SU-DHL-6 (cell line): ENCODE measurements around the gene SNRNP48.
A peak's percentile ranks its signal among the peaks of the same experiment; 100 is the strongest.

Source experiments
- H2AFZ ChIP-seq: fragments of 200-600 bp; sonication (generic); 2 replicates; pipeline ENCODE4 v1.6.1; 2014; ENCODE audit warnings: low read depth, mild to moderate bottlenecking, moderate library complexity, mixed read lengths, antibody characterized with exemption, low read length; ENCODE audit not compliant: severe bottlenecking
- H3F3A ChIP-seq: fragments of 200-600 bp; shearing (Covaris generic); 2 replicates; pipeline ENCODE4 v1.6.0; 2016; ENCODE audit warnings: antibody characterized with exemption, mild to moderate bottlenecking; ENCODE audit not compliant: insufficient read depth
- H3K27ac ChIP-seq: fragments of 200-600 bp; sonication (generic); 2 replicates; pipeline ENCODE4 v1.5.1; 2016; ENCODE audit warnings: low read depth, mild to moderate bottlenecking, low read length, moderate library complexity, mixed read lengths
- H3K27me3 ChIP-seq: fragments of 200-600 bp; sonication (generic), shearing (Covaris generic); 2 replicates; pipeline ENCODE4 v1.6.0; 2014; ENCODE audit warnings: mild to moderate bottlenecking, low read length
- H3K36me3 ChIP-seq: fragments of 200-600 bp; sonication (generic); 2 replicates; pipeline ENCODE4 v1.6.1; 2014; ENCODE audit warnings: mild to moderate bottlenecking, low read length, mixed read lengths
- H3K4me2 ChIP-seq: fragments of 300-600, 200-600 bp; shearing (Covaris generic), sonication (generic); 2 replicates; pipeline ENCODE4 v1.6.0; 2014; ENCODE audit warnings: low read length, low read depth, mild to moderate bottlenecking; ENCODE audit not compliant: poor library complexity, severe bottlenecking
- H3K4me3 ChIP-seq: fragments of 200-600 bp; sonication (generic); 2 replicates; pipeline ENCODE4 v1.5.1; 2014; ENCODE audit warnings: antibody characterized with exemption, low read length, mild to moderate bottlenecking, mixed read lengths; ENCODE audit not compliant: insufficient read depth, poor library complexity, severe bottlenecking
- H3K79me2 ChIP-seq: fragments of 200-600 bp; sonication (generic); 2 replicates; pipeline ENCODE4 v1.6.1; 2014; ENCODE audit warnings: mild to moderate bottlenecking, low read length, moderate library complexity; ENCODE audit not compliant: insufficient read depth
- H3K9ac ChIP-seq: fragments of 200-600 bp; sonication (generic); 2 replicates; pipeline ENCODE4 v1.7.0; 2014; ENCODE audit warnings: mild to moderate bottlenecking, low read length
- H3K9me2 ChIP-seq: fragments of 200-600 bp; sonication (generic); replicated peaks from 2 replicates; pipeline ENCODE4 v1.6.1; 2014; ENCODE audit warnings: low read length; ENCODE audit not compliant: insufficient read depth
- H3K9me3 ChIP-seq: fragments of 200-600 bp; sonication (generic); 2 replicates; pipeline ENCODE4 v1.6.1; 2014; ENCODE audit warnings: low read length, mixed read lengths; ENCODE audit not compliant: insufficient read depth
- H4K20me1 ChIP-seq: fragments of 200-600 bp; sonication (generic); 2 replicates; pipeline ENCODE4 v1.6.1; 2014; ENCODE audit warnings: low read depth, mild to moderate bottlenecking, antibody characterized with exemption, low read length, moderate library complexity, mixed read lengths
- CTCF ChIP-seq: fragments of 200-600 bp; sonication (generic); IDR thresholded peaks from one replicate; pipeline ENCODE4 v1.5.1; 2017; ENCODE audit warnings: antibody characterized with exemption, mild to moderate bottlenecking, low read length, moderate library complexity; ENCODE audit not compliant: insufficient read depth, poor library complexity, severe bottlenecking
- EZH2phosphoT487 ChIP-seq: fragments of 200-600 bp; sonication (generic), shearing (Covaris generic); conservative IDR thresholded peaks from 2 replicates; pipeline ENCODE4 v1.6.1; 2018; ENCODE audit warnings: mild to moderate bottlenecking, antibody characterized with exemption, low read length, moderate library complexity, mixed read lengths

SNRNP48 gene

GRCh38 chr6:7588506-7588905 lies 1.5 kb upstream of the SNRNP48 start:
- Histone ChIP-seq H3K4me3 (no peak overlapping the region), H3K9me3 (no peaks in the 10 kb centered on the region), H3K9me2 (no peaks in the 10 kb centered on the region), H2AFZ (peak overlapping the region; percentile 93), H3K27ac (no peak overlapping the region), H3F3A (no peaks in the 10 kb centered on the region), H3K4me2 (no peak overlapping the region), H4K20me1 (peaks cover 26% of the 10 kb centered on the region), H3K36me3 (peaks cover 5% of the 10 kb centered on the region; the same call in 1 of the 2 replicates), H3K79me2 (peaks cover 33% of the 10 kb centered on the region), H3K27me3 (no peaks in the 10 kb centered on the region), H3K9ac (no peak overlapping the region)
- no peak for TF ChIP-seq EZH2phosphoT487
- TF ChIP-seq CTCF, result no peak

- peaks cover 34% of the 10 kb centered on the region for H3K79me2 ChIP-seq
- no peaks in the 10 kb centered on the region for H3K9me3 ChIP-seq
- H3F3A ChIP-seq, result no peaks in the 10 kb centered on the region
- TF ChIP-seq EZH2phosphoT487 (no peak), CTCF (no peak)
- peak overlapping the region; percentile 94 for H3K4me3 ChIP-seq
- peak overlapping the region; percentile 91 for H3K9ac ChIP-seq
- peaks cover 13% of the 10 kb centered on the region for H3K36me3 ChIP-seq
- peak overlapping the region; percentile 93 for H2AFZ ChIP-seq
- peaks cover 26% of the 10 kb centered on the region for H4K20me1 ChIP-seq
- peak overlapping the region; percentile 84 for H3K4me2 ChIP-seq
- no peaks in the 10 kb centered on the region for H3K27me3 ChIP-seq
- no peaks in the 10 kb centered on the region for H3K9me2 ChIP-seq
- H3K27ac ChIP-seq, result no peak overlapping the region
Observed at GRCh38 chr6:7589221-7589620, 777 bp upstream of the SNRNP48 start.

- H2AFZ ChIP-seq, result no peak overlapping the region
- H3K4me2 ChIP-seq, result peak overlapping the region; percentile 84
- H3K27me3 ChIP-seq, result no peaks in the 10 kb centered on the region
- H3K9ac ChIP-seq, result peak overlapping the region; percentile 91
- peaks cover 36% of the 10 kb centered on the region for H3K79me2 ChIP-seq
- no peaks in the 10 kb centered on the region for H3K9me3 ChIP-seq
- peaks cover 27% of the 10 kb centered on the region for H3K36me3 ChIP-seq
- no peak overlapping the region for H3K27ac ChIP-seq
- TF ChIP-seq CTCF, result no peak
- TF ChIP-seq EZH2phosphoT487, result no peak
- H3F3A ChIP-seq, result no peaks in the 10 kb centered on the region
- H3K4me3 ChIP-seq, result peak overlapping the region; percentile 94
- no peaks in the 10 kb centered on the region for H3K9me2 ChIP-seq
- peaks cover 26% of the 10 kb centered on the region for H4K20me1 ChIP-seq
Observed at GRCh38 chr6:7590918-7591302, 912 bp downstream of the SNRNP48 start.
